IPS-NIHi7 (cell line): ENCODE data around the gene MYNN.

Experiments
- DNase-seq: peaks from one replicate; pipeline ENCODE4 v3.0.0; 2012; ENCODE audit warnings: mixed read lengths; ENCODE audit errors: extremely low spot score

MYNN gene

GRCh38 chr3:169827712-169828111 lies 54.5 kb downstream of the MYNN start:
- no peak for DNase-seq

GRCh38 chr3:169835533-169835932 lies 62.3 kb downstream of the MYNN start:
- DNase-seq: no peak

- no peak for DNase-seq
Measured at GRCh38 chr3:169836078-169836941, 63.1 kb downstream of the MYNN start.

- no peak for DNase-seq
Measured at GRCh38 chr3:169836942-169837275, 63.7 kb downstream of the MYNN start.

GRCh38 chr3:169838511-169839030 lies 65.4 kb downstream of the MYNN start:
- DNase-seq: no peak
